SKM-1 treated with dmso at 0.1 percent for 144 hours (cell line): ENCODE data around the gene TRIM71.
A peak's percentile ranks its signal among the peaks of the same experiment; 100 is the strongest.
"Not testable (repeated sequence)": the region's sequence is repeated elsewhere in the genome, so short reads cannot be mapped to it uniquely, and the experiment has no call there.

Experiments used
- DNase-seq: peaks from one replicate; lab custom pipeline; 2025; ENCODE audit not compliant: unreplicated experiment; lab: John Stamatoyannopoulos, UW

The TRIM71 gene

DNA sequence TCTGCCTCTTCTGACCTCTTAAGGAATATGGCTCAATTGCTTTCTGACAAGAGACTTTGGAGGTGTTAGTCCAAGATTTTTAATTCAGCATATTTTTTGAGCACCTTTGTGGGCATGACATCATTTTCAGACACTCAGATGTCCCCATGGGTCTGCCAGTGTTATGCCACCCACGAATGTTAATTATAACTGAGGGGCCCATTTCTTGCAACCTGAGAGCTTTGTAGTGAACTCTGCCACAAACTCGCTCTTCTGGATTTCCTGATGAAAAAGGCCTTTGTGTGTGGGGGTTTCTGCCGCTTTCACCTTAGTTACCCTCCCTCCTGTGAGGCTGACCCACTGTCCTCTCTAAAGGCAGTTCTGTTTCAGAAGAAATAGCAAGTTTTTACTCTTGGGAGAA, 69.1 kb downstream of the TRIM71 start:
- DNase-seq, result no peak

DNA sequence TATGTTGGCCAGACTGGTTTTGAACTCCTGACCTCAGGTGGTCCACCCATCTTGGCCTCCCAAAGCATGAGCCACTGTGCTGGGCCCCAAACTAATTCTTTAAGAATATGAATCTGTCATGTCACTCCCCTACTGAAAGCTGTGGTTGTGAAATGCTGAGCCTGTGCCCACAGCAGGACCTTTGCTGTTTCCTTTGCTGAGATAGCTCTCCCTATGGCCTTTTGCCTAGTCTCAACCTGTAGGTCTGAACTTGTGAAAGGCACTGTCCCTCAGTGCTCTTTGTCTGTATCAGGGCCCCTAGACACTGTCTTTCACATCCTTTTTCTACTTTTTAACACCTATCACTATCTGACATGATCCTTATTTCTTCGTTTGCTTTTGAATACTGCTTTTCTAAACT, 70.9 kb downstream of the TRIM71 start:
- no peak for DNase-seq

DNA sequence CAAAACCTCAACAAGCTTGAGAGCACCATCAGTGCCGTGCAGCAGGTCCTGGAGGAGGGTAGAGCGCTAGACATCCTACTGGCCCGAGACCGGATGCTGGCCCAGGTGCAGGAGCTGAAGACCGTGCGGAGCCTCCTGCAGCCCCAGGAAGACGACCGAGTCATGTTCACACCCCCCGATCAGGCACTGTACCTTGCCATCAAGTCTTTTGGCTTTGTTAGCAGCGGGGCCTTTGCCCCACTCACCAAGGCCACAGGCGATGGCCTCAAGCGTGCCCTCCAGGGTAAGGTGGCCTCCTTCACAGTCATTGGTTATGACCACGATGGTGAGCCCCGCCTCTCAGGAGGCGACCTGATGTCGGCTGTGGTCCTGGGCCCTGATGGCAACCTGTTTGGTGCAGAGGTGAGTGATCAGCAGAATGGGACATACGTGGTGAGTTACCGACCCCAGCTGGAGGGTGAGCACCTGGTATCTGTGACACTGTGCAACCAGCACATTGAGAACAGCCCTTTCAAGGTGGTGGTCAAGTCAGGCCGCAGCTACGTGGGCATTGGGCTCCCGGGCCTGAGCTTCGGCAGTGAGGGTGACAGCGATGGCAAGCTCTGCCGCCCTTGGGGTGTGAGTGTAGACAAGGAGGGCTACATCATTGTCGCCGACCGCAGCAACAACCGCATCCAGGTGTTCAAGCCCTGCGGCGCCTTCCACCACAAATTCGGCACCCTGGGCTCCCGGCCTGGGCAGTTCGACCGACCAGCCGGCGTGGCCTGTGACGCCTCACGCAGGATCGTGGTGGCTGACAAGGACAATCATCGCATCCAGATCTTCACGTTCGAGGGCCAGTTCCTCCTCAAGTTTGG, 72.9 kb downstream of the TRIM71 start:
- no peak for DNase-seq

DNA sequence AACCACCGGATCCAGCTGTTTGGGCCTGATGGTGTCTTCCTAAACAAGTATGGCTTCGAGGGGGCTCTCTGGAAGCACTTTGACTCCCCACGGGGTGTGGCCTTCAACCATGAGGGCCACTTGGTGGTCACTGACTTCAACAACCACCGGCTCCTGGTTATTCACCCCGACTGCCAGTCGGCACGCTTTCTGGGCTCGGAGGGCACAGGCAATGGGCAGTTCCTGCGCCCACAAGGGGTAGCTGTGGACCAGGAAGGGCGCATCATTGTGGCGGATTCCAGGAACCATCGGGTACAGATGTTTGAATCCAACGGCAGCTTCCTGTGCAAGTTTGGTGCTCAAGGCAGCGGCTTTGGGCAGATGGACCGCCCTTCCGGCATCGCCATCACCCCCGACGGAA, 73.6 kb downstream of the TRIM71 start:
- DNase-seq, result no peak

DNA sequence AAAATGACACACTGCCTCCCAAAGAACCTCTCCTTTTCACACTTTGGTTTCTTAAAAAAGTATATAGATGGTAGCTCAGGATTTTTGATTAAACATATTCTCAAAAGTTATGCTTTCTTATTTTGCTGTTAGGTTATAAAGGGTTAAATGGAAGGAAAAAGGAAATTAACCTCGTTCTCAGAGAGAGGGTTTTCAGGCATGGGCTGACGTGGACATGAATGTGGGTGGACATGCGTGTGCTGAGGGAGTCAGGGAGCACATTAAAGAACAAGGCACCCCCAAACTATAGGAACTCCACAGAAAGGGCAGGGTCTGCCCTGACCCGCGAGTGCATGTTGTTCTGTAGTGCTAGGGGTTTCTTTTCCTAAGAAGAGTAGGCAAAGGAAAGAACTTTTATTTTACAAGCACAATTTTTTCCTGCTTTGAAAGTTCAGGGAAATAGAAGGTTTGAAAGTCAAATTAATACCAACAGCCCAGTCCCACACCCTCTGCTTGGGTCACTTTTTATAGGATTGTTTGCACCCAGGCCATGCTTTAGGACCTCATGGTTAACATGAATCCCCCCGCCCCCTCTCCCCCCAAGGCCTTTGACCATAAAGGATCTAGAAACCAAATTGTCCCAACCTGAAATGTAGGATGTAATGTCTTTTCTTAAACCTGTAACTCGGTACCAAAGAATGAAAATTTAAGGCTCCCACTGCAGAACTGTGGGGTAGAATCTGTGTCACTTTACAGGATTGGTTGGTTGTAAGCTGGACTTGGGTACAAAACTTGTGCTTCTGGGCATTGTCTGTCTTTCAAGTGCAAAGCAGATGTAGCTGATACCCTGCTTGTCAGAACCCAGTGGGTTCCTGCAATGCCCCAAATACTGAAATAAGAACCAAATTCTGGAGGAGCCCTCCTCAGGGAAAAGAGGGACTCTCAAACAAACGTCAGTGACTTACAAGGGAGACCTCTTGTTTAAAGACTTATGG, 75.1 kb downstream of the TRIM71 start:
- DNase-seq, result no peak

DNA sequence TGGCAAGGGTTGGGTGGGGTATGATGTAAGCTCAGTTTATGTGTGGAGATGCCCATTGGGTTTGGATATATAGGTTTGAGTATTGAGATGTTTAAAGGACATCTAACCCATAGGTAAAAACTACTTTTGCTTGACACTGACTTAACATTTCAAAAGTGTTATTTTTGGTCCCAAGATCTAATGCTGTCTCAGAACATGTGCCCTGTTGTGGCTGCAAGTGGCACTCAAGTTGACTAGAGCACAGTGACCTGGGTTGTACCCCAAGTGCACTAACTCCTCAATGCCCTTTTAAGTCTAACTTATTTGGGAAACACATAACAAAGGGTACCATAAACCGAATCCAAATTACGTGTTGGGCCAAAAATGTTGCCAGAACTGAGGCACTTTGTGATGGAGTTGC, 77.2 kb downstream of the TRIM71 start:
- no peak for DNase-seq

DNA sequence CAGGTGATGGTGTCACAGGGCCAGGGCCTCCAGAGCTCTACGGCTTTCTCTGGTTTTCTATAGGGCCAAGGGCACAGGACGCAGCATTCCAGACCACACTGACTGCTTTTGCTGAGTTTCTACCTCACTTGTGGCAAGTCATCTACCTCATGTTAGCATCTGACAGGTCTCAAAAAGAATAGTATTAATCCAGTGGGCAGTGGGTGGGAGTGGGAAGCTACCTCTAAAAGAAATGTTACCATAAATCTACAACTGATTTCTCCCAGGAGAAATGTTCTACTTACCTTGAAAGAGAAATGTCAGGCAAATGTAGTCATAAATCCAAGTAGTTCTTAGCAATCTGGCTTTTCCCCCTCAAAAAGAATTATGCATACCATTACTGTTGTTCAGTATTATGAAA, 77.9 kb downstream of the TRIM71 start:
- no peak for DNase-seq

DNA sequence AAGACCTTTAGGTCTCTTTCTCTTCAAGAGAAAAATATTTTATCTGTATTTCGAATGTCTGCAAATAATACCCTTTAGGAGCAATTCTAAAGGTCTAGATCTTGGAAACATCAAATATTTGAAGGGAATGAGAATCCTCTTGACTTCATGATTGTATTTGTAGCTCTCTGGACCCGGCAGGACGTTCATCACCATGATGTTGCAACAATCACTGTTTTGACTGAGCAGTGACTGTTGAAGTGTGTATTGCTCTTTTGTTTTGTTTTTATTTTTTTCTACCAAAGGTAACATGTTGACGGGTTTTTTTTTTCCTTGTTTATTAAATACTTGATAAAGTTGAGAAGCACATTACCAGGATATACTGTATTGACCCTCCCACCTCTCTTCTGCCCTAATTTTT, 78.3 kb downstream of the TRIM71 start:
- no peak for DNase-seq

DNA sequence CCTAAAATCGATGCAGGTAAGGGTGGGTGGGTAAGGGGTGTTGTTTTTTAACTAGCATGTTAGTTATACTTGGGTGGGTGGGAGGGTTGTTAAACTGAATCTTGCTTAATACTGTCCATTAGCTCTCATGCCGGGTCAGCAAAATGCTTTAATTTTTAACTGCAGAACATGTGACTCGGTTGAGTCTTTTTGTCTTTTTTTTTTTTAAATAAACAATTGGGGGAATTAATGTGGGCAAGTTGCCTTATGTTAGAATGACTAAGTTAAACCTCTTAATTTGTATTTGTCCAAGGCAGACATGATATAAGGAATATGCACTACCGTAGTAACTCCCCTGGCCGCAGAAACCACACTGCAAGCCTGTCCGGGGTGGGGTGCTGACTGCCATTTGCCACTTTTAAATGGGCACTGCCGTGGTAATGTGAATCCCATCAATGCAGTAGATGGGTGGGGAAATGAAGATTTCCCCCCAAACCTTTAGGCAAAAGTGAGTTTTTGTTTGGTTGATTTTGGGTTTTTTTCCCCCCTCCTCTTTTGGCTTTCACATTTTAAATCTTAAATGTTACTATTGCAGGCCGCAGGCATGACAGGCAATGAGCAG, 79.3 kb downstream of the TRIM71 start:
- DNase-seq, result no peak

DNA sequence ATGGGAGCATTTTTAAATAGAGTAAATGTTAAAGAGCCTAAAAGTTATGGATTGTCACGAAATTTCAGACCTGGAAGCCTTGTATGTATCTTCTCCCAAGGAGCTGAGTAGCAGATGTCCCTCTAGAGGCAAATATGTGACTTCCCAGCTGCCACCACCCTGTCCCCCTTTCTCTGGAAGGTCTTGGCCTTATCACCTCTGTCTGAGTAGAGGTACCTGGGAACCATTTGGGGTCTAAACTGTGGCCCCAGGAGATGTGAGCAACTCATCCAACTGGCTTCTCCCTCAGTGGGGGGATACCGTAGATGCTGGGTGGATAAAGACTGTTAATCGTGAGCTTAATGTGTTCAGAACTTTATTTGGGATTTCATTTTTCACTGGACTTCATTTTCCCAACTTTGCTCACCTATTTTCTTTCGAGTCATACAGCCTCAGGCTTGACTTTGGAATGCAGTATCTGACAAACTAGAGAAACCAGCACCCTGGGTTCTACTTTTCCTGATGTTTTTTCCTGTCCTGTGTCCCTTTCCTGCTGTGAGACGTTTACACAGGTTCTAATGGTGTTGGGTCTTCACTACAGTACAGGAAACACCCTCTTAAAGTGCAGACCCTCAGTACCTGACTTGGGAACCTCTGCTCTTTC, 80.3 kb downstream of the TRIM71 start:
- DNase-seq, result no peak

DNA sequence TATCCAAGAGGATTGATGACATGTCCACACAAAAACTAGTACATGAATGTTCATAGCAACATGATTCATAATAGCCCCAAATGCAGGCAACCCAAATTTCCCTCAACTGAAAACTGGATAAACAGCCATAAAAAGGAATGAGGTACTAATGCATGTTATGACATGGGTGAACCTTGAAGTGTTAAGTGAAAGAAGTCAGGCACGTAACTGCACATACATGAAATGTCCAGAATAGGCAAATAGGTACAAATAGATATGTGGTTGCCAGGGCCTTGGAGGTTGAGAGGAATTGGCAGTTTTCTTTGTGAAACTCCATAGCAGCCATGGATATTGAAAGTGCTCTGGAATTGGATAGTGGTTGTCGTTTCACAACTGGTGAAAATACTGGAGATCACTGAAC, 81.5 kb downstream of the TRIM71 start:
- DNase-seq, result no peak

DNA sequence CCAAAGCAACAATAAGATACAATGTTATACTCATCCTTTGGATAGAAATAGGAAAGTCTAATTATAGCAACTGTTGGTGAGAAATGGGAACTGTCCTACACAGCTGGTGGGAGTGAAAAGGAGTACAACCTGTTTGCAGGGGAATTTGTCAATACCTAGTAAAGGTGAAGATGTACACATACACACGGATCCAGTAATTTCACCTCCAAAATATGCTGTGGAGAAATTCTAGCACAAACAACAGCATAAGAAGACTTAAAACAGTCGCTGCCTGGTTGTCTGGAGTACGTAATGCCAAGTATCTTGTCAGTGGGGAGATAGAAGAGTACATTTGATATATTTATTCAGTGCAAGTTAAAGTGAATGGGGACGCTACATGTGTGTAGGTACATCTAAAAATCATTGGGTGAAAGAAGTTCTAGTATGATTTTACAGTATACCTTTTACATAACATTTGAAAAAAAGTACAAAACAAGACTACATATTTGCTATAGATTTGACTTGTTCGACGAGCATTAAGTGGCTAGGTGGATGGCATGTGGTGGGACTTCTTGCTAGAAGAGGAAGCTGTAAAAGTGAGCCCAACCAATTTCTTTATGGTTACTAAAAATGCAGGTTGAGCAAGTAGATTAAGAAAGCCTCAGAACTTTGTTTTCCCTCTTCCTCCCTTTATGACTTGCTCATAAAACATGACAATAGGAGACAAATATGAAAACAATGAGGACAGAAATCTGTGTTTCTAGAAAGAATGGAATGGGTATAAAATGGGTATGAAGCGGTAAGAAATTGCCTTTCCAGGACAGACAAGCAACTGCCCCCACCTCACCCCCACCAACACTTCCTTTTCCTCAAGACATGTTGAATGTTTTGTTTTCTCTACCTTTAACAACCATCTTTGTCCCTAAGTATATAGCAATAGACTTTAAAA, 83.5 kb downstream of the TRIM71 start:
- DNase-seq, result peak; percentile 51

DNA sequence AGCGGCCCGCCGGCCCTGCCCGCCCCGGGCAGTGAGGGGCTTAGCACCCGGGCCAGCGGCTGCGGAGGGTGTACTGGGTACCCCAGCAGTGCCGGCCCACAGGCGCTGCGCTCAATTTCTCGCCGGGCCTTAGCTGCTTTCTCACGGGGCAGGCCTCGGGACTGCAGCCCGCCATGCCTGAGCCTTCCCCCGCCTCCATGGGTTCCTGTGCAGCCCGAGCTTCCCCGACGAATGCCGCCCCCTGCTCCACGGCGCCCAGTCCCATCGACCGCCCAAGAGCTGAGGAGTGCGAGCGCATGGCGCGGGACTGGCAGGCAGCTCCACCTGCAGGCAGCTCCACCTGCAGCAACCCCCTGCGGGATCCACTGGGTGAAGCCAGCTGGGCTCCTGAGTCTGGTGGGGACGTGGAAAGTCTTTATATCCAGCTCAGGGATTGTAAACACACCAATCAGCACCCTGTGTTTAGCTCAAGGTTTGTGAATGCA, 85.1 kb downstream of the TRIM71 start:
- not testable (repeated sequence) for DNase-seq

DNA sequence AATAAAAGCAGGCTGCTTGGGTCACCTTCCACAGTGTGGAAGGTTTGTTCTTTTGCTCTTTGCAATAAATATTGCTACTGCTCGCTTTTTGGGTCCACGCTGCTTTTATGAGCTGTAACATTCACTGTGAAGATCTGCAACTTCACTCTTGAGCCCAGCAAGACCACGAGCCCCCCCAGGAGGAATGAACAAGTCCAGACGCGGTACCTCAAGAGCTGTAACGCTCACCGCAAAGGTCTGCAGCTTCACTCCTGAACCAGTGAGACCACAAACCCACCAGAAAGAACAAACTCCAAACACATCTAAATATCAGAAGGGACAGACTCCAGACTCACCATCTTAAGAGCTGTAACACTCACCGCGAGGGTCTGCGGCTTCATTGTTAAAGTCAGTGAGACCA, 86.2 kb downstream of the TRIM71 start:
- no peak for DNase-seq

DNA sequence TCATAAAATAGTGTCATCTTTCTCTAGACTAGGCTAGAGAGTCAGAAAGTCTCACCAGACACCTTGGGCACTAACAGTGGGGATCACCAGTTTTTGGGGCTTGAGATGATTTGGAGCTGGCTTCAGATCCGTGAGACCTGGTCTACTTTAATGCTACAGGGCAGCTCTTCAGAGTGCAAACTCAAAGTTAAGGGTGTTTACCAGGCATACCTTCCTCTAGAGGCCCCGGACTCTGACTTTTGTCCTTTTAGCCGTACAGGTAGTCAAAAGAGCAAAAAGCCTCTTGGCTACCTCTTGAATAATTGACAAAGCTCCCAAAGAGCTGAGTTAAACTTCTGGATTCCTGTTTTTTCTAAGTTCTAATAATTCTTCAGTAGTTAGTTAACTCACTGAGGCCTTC, 92.2 kb downstream of the TRIM71 start:
- no peak for DNase-seq

DNA sequence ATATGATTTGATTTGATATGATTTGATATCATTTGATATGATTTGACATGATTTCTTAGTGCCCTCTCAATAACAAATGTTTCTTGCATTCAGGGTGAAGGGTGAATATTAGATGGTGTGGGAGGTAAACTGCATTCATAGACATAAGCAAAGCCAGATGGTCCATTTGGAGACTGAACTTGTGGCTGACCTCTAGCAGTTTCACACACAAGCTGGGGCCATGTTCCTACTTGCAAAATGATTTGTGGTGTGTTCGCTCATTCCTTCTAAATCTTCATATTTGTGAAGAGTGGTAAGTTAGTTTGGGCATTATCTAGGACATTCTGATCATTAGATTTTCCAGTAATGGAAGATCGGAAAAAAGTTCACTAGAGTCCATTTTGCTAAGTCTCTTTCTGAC, 93.2 kb downstream of the TRIM71 start:
- no peak for DNase-seq

DNA sequence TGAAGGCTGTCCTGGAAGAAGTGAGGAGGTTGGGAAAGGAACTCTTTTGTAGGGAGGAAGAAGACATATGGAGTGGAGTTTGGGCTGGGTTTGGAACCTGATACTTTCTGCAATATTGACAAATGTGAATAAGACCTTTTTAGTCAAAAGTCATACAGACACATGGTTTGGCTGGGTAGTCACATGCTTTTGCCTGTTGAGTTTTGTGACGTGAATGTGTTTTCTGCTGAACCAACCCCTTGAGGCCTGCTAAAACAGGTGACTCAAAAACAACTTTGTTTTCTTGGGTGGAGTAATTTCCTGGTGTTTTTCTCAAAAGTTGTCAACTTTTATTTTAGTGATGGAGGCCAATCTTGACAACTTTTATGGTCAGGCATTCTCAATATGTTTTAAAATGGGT, 94.2 kb downstream of the TRIM71 start:
- DNase-seq, result no peak

DNA sequence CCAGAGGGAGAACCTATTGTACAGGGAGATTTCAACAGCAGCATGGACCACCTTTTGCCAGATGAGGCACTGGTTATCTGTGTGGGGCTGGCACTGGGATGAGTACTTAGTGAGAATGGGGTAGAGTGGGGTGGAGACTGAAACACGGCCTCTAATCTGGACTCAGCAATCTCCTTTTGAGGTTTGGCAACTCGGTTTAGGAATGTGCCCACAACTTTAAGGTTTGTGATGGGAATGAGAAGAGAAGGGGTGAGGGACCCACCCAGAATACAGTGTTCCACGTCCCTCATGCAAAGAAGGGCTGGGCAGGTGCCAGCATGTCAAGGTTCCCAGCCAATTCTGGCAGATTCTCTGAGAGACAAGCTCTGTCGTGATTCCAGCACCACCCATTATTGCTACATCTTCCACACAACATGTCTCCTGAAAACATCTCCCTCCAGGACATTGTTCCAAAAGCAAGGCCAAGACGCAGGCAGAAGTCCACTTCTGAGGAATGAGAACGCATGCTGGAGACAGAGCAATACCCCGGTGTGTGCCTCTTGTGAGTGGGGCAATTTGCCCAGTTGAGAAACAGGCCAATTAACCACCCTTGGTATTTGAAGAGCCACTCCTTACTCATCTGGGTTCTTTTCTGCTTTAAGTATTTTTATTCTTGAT, 96.1 kb downstream of the TRIM71 start:
- no peak for DNase-seq

DNA sequence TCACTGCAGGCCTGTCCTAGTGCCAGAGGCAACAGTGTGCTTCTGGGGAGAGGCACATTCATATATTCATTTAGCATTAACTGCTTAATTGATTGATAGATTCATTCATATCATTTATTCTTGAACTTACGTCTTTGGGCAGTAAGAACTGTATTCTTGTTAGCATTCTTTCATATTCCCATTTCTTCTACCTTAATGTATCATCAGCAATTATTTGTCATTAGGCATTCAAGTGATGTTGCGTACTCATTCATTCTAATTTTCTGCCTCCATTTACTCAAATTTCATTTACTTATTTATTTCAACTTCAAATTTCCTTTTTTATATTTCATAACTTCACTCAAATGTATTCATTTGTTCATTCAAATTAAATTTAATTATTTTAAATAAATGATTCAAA, 102.1 kb downstream of the TRIM71 start:
- no peak for DNase-seq
